Fibroblast of mammary gland (primary cell): ENCODE results near the gene NR6A1.

Experiments
- DNase-seq: peaks from one replicate; pipeline ENCODE4 v3.0.0-alpha.2; 2010; ENCODE audit warnings: low read depth
- H3K4me3 ChIP-seq: 2 replicates; pipeline ENCODE4 v1.5.1; 2011; ENCODE audit warnings: low read depth, mild to moderate bottlenecking, low read length, moderate library complexity; ENCODE audit not compliant: control insufficient read depth
- TF ChIP-seq, protein P1 (sequence below): conservative IDR thresholded peaks from 2 replicates; pipeline ENCODE4 v1.5.1; 2011; ENCODE audit warnings: low read depth, low read length, inconsistent platforms; ENCODE audit not compliant: control insufficient read depth, insufficient read depth

NR6A1 gene

DNA sequence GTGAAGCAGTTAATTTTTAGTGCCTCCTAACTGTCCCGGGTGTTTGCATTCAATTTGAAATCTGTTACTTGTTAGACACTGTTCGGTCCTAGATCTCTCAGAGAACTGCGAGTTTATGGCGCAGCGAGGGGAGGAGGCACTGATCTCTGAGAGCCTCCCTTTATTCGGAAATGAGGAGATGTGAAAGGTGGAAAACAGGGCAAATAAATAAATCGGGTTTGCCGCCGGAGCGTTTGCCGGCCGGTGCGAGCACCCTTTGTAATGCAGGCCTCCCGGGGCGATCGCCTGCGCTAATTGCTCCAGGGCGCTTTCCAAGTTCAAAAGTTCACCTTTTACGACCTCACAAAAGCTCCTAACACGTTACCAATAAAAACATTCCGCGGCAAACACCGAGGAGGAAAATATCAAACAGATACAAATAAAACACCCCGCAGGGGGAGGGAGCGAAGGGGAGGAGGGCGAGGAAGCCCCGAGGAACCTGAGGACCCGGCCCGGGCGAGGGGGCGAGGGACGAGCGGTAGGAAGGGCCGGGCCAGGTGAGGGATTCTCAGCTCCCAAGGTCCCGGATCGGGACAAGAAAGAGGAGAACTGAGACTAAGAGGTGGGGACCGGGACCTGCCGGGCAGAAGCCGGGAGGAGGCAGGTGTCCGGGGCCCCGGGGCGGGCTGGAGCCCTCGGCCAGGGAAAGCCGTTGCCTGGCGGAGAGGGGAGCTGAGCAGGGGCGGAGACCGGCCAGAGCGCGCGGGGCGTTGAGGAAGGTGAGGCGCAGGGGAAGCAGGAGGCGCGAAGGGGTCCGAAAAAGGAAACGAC lies 1.4 kb downstream of the NR6A1 start:
- no peak for DNase-seq
- peak overlapping the region; percentile 15 for H3K4me3 ChIP-seq
- TF ChIP-seq, protein P1, sequence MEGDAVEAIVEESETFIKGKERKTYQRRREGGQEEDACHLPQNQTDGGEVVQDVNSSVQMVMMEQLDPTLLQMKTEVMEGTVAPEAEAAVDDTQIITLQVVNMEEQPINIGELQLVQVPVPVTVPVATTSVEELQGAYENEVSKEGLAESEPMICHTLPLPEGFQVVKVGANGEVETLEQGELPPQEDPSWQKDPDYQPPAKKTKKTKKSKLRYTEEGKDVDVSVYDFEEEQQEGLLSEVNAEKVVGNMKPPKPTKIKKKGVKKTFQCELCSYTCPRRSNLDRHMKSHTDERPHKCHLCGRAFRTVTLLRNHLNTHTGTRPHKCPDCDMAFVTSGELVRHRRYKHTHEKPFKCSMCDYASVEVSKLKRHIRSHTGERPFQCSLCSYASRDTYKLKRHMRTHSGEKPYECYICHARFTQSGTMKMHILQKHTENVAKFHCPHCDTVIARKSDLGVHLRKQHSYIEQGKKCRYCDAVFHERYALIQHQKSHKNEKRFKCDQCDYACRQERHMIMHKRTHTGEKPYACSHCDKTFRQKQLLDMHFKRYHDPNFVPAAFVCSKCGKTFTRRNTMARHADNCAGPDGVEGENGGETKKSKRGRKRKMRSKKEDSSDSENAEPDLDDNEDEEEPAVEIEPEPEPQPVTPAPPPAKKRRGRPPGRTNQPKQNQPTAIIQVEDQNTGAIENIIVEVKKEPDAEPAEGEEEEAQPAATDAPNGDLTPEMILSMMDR, result no peak

DNA sequence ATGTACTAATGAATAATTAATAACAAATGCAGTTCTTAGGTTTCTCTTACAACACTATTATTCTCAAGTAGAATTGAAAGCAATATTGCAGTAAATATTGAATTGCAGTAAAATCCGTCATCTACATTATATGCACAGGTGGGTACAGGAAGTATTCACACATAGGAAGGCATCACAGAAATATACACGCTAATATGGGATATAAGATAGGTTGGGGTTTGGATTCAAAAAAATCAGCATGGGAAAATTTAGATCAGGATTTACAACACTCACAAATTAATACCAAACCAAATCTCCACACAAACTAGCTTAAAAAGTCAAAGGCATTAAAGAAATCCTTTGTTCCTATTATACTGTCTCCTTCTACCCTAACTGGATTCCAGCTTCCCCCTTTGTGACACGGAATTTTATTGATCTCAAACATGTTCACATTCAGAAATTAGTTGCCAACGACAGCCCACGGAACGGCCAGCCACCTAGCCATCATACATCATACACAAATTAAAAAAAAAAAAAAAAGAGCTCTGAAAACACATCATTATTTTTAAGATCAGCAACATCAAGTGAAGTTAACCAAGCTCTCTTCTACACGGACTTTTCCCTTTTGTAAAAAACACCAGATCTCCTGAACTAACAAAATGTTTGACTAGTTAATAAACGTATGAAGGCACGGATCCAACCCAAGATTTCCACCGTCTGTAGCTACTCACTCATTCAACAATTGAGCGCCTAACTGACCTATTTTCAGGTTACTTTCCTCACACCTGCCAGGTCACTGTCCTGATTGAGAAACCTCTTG lies 2.2 kb downstream of the NR6A1 start:
- no peak overlapping the region for H3K4me3 ChIP-seq
- TF ChIP-seq, protein P1, result no peak
- DNase-seq, result no peak

DNA sequence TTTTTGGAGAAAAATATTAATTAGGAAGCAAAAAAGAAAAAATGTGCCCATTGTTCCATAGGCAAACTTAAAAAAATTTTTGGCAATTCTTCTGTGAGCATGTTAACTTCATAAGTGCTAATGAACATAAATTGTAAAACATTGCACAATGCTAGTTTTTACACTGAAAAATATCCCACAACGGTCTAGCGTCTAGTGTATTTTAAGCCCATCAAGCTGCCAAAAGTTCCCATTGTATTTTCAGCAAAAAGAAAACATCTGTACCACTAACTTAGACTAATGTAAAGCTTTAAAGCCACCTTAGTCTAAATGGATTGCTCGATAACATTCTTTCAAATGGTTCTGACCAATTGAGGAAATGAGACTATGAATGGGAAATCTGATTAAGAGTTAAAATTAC lies 2.8 kb downstream of the NR6A1 start:
- TF ChIP-seq, protein P1, result no peak
- H3K4me3 ChIP-seq, result no peak overlapping the region
- DNase-seq, result no peak

DNA sequence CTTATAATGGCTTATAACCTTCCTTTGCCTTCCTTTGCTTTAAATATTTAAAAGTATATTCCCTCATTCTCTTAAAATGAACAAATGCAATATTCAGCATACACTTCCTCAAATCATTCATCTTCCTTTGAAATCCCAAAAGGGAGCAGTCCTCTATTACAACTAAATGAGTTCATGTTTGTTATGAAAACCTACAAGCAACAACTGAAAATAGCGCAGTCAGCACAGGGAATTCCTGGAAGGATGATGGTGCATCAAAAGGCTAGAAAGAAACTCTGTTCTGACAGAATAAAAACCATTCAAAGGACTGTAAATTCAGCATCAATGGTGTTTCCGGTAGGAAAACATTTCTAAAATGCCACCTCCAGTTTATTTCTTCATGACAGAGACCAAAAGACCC lies 3.3 kb downstream of the NR6A1 start:
- no peak for DNase-seq
- no peak overlapping the region for H3K4me3 ChIP-seq
- TF ChIP-seq, protein P1, result no peak

DNA sequence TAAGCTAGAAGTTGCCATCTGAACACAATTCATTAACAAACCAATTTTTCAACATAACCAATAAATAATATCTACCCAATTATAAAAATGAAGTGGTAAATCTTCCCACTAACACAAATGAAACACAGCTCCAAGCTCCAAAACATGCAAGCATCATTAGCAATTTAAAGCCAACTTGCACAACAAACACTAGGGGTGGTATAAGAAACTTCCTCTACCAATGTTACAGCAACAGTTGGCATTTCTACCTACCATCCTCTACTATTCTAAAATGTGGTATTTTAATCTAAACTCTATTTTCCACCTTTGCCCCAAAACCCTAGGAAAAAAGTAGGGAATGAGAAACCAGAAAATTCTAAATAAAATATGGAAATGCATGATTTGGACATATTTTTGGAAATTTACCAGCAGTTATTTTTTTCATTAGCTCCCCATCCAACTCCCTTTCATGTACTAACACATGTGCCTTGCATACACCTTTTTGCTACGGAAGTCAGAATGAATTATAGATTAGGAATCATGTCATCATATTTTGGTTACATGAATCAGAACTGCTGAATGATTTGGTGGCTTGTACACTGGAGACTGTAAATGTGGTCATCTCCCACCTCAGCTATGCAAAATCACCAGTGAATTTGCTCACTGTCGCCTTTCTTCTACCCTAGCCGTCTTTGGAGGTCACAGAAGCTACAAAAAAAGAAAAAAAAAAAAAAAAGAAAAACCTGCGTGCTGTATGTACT lies 4.1 kb downstream of the NR6A1 start:
- TF ChIP-seq, protein P1, result peak; percentile 15
- no peak for DNase-seq
- H3K4me3 ChIP-seq, result no peak overlapping the region

DNA sequence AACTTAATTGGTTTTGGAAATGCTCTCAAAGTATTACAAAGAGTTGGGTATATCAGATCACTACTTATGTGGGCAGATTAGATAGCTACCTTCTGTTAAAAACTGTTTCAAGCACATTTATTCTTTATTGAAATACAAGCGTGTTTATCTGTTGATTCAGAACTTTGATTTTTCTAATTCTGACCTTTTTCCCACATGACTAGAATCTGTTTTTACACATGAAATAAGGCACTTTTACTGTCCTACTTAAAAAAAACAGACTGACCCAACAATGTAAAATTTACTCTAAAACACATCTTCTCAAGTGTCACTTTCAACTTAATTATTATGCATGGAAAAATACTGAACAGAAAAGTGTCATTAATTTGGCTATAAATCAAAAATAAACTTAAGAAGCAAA lies 4.8 kb downstream of the NR6A1 start:
- no peak overlapping the region for H3K4me3 ChIP-seq
- TF ChIP-seq, protein P1, result no peak
- no peak for DNase-seq
